GM19397 (cell line): ENCODE results near the gene HSD11B2.

ENCODE experiments used
- ATAC-seq: cut with Tn5 transposase; IDR thresholded peaks from one replicate; pipeline ENCODE4 v1.9.1; 2021; ENCODE audit warnings: mild to moderate bottlenecking, moderate library complexity; ENCODE audit not compliant: unreplicated experiment

The HSD11B2 gene

GRCh38 chr16:67448580-67448979 lies 17.7 kb downstream of the HSD11B2 start:
- ATAC-seq, result no peak

- no peak for ATAC-seq
Measured at GRCh38 chr16:67449336-67449735, 18.4 kb downstream of the HSD11B2 start.

- no peak for ATAC-seq
Measured at GRCh38 chr16:67449739-67450138, 18.8 kb downstream of the HSD11B2 start.

GRCh38 chr16:67451061-67451703 lies 20.3 kb downstream of the HSD11B2 start:
- ATAC-seq, result no peak

DNA sequence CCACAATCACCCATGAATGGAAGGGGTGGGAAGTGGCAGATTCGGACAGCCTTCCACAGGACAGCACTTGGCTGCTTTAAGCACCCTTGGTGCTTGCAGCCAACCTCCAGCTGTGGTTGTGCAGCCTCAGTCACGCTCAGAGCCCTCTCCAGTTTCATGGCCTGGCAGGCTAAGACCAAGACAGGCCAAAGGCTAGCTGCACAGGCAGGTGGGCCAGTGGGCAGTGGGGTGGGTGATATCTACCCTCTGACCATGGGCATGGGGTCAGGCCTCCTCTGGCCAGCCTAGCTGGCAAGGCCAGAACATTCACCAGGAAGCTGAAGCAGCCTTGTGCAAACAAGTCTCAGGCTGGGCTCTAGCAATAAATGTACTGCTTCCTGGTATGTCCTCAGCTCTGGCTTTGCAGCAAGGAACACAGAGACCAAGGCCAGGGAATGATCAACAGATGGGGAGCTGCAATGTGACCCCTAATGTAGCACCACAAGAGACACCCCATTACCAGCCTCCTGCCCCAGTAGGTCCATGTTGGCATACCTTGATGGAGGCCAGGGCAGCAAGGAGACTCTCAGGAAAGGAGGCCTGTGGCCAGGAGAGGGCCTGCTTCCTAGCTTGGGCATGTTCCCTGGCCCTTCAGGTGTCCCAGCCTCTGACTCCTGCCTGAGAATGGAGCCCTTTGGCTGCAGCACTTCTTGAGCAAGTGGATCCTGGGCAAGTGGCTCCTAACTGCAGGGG lies 20.9 kb downstream of the HSD11B2 start:
- no peak for ATAC-seq

GRCh38 chr16:67454104-67454503 lies 23.2 kb downstream of the HSD11B2 start:
- ATAC-seq, result no peak

DNA sequence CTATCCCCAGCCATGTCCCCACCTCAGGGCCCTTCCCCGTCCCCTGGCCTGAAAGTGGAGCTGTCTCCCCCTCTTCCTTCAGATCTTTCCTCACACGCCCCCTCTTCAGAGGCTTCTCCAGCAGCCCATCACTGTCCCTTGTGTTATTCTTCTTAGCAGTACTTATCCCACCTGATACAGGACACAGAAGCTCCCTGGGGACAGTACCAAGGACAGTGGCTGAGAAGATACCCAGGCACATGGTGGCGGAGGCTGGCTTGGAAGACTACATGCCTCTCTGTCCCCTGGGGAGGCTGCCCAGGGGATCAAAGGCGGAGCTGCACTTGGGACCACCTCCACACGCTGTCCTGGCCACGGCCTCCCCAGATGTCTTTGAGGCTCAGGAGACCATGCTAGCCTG lies 23.9 kb downstream of the HSD11B2 start:
- no peak for ATAC-seq

GRCh38 chr16:67456391-67457081 lies 25.6 kb downstream of the HSD11B2 start:
- no peak for ATAC-seq

GRCh38 chr16:67457611-67458010 lies 26.7 kb downstream of the HSD11B2 start:
- no peak for ATAC-seq

DNA sequence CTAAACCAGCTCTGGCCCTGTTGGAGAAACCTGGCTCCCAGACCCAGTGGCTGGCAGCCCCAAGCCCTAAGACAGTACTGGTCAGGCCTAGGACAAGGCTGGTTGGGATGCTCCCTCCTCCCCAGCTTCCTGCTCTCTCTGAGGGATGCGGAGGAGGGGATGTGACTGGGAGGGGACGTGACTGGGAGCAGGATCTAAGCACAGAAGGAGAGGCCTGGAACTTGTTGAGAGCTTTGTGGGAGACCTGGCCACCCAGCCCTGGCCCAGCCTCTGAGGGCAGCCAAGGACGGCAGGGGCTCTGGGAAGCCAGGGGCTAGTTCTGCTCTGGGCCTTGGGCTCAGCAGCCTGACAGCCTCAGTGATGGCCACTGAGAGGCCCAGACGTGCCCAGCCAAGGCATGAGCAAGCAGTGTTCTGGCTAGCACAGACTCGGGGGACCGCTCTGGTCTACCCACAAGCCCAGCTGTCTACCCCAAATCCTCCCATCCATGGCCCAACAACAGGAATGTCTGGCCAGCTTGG lies 27.3 kb downstream of the HSD11B2 start:
- ATAC-seq, result no peak

GRCh38 chr16:67459066-67459860 lies 28.3 kb downstream of the HSD11B2 start:
- ATAC-seq, result no peak

- ATAC-seq, result no peak
Measured at GRCh38 chr16:67459861-67460150, 28.9 kb downstream of the HSD11B2 start.

- ATAC-seq, result no peak
Measured at GRCh38 chr16:67460168-67460567, 29.2 kb downstream of the HSD11B2 start.

GRCh38 chr16:67460961-67461360 lies 30.0 kb downstream of the HSD11B2 start:
- ATAC-seq, result no peak

GRCh38 chr16:67461600-67462278 lies 30.8 kb downstream of the HSD11B2 start:
- ATAC-seq, result no peak

GRCh38 chr16:67462279-67462655 lies 31.3 kb downstream of the HSD11B2 start:
- no peak for ATAC-seq

DNA sequence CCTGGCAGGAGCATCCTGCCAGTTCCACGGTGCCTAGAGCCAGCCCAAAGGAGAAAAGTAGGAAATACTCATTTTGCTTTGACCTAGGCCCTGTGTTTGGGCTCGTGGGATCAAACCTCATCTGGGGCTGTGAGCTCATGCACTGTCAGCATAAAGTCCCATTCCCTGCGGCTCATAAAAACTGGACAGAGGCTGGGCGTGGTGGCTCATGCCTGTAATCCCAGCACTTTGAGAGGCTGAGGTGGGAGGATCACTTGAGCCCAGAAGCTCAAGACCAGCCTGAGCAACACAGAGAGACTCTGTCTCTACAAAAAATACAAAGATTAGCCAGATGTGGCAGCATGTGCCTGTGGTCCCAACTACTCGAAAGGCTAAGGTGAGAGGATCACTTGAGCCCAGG lies 32.1 kb downstream of the HSD11B2 start:
- no peak for ATAC-seq

DNA sequence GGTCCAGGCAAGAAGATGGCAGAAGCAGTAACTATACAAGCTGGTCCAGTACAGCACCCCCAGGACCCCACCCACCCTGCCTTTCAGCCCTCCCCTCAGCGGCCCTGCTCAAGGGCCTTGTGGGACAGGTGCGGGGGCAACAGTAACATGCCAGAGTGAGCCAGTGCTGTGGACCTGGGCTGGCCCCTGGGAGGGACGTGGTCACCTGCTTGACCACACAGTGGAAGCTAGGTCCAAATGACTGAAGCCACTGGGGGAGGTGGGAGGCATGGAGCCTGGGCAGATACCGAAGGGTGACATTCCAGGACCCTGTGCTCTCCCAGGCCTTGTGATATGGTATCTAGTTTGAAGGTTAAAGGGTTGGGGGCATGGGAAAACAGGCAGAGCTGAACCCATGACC lies 32.8 kb downstream of the HSD11B2 start:
- no peak for ATAC-seq

GRCh38 chr16:67464565-67464964 lies 33.6 kb downstream of the HSD11B2 start:
- no peak for ATAC-seq

GRCh38 chr16:67466581-67466980 lies 35.7 kb downstream of the HSD11B2 start:
- no peak for ATAC-seq

- no peak for ATAC-seq
Measured at GRCh38 chr16:67468731-67469130, 37.8 kb downstream of the HSD11B2 start.
